OCI-LY3 (cell line): ENCODE measurements around the gene CNTNAP2.

Experiments
- H2AFZ ChIP-seq: fragments of 200-600, 300-600 bp; shearing (Covaris generic); 2 replicates; pipeline ENCODE4 v1.6.0; 2014; ENCODE audit warnings: antibody characterized with exemption, low read depth, low read length
- H3K27ac ChIP-seq: fragments of 200-600, 300-600 bp; sonication (generic); 2 replicates; pipeline ENCODE4 v1.5.1; 2014; ENCODE audit warnings: mild to moderate bottlenecking, low read length, moderate library complexity, mixed read lengths
- H3K27me3 ChIP-seq: fragments of 200-600, 300-600 bp; sonication (generic); 2 replicates; pipeline ENCODE4 v1.6.1; 2014; ENCODE audit warnings: low read depth, low read length, mixed read lengths
- H3K36me3 ChIP-seq: fragments of 200-600, 300-600 bp; sonication (generic); replicated peaks from 2 replicates; pipeline ENCODE3; 2014; ENCODE audit warnings: low read depth, low read length, mixed read lengths
- H3K4me1 ChIP-seq: fragments of 300-600, 200-600 bp; sonication (generic); 2 replicates; pipeline ENCODE4 v1.6.1; 2014; ENCODE audit warnings: low read length, mixed read lengths
- H3K4me2 ChIP-seq: fragments of 200-600, 300-600 bp; sonication (generic); 2 replicates; pipeline ENCODE4 v1.6.1; 2014; ENCODE audit warnings: low read length, mixed read lengths
- H3K4me3 ChIP-seq: fragments of 300-600, 200-600 bp; sonication (generic); 2 replicates; pipeline ENCODE4 v1.5.1; 2014; ENCODE audit warnings: antibody characterized with exemption, mild to moderate bottlenecking, low read length, moderate library complexity
- H3K79me2 ChIP-seq: fragments of 300-600, 200-600 bp; shearing (Covaris generic); 2 replicates; pipeline ENCODE4 v1.6.1; 2014; ENCODE audit warnings: mild to moderate bottlenecking, low read length, mixed read lengths
- H3K9ac ChIP-seq: fragments of 300-600, 200-600 bp; shearing (Covaris generic); 2 replicates; pipeline ENCODE4 v1.6.0; 2014; ENCODE audit warnings: mild to moderate bottlenecking, low read length, moderate library complexity
- H3K9me3 ChIP-seq: fragments of 200-600, 300-600 bp; shearing (Covaris generic); 2 replicates; pipeline ENCODE4 v1.6.1; 2014; ENCODE audit warnings: low read length, mixed read lengths; ENCODE audit not compliant: insufficient read depth
- H4K20me1 ChIP-seq: fragments of 200-600, 300-600 bp; sonication (generic); 2 replicates; pipeline ENCODE4 v1.6.1; 2016; ENCODE audit warnings: low read length, mixed read lengths; ENCODE audit not compliant: insufficient read depth
- CTCF ChIP-seq: fragments of 200-600, 300-600 bp; sonication (generic); IDR thresholded peaks from 2 replicates; pipeline ENCODE4 v1.5.1; 2014; ENCODE audit warnings: antibody characterized with exemption, low read length, low read depth
- EZH2phosphoT487 ChIP-seq: fragments of 200-600 bp; shearing (Covaris generic); IDR thresholded peaks from 2 replicates; pipeline ENCODE4 v1.6.1; 2018; ENCODE audit warnings: antibody characterized with exemption, mixed run types, low read depth

The CNTNAP2 gene

GRCh38 chr7:148079206-148080080 lies 1962.8 kb downstream of the CNTNAP2 start:
- Histone ChIP-seq H3K4me1 (no peaks in the 10 kb centered on the region), H3K4me2 (no peak overlapping the region), H3K36me3 (no peaks in the 10 kb centered on the region), H3K79me2 (no peaks in the 10 kb centered on the region), H3K9ac (no peak overlapping the region), H3K4me3 (no peak overlapping the region), H3K9me3 (no peaks in the 10 kb centered on the region), H3K27me3 (no peaks in the 10 kb centered on the region; the same call in 1 of the 2 replicates), H3K27ac (no peak overlapping the region), H2AFZ (no peak overlapping the region), H4K20me1 (no peaks in the 10 kb centered on the region)
- no peak for TF ChIP-seq EZH2phosphoT487
- TF ChIP-seq CTCF: no peak

- Histone ChIP-seq H3K27ac (no peak overlapping the region), H3K4me3 (no peak overlapping the region), H3K4me2 (no peak overlapping the region), H2AFZ (no peak overlapping the region), H3K4me1 (no peaks in the 10 kb centered on the region), H3K9me3 (no peaks in the 10 kb centered on the region), H3K36me3 (no peaks in the 10 kb centered on the region), H3K27me3 (no peaks in the 10 kb centered on the region; the same call in 1 of the 2 replicates), H3K79me2 (no peaks in the 10 kb centered on the region), H3K9ac (no peak overlapping the region), H4K20me1 (no peaks in the 10 kb centered on the region)
- no peak for TF ChIP-seq EZH2phosphoT487
- TF ChIP-seq CTCF: no peak
Observed at GRCh38 chr7:148083448-148083847, 1966.8 kb downstream of the CNTNAP2 start.

- TF ChIP-seq CTCF (peak; percentile 76), EZH2phosphoT487 (no peak)
Observed at GRCh38 chr7:148084138-148084537, 1967.5 kb downstream of the CNTNAP2 start.

GRCh38 chr7:148091882-148092281 lies 1975.3 kb downstream of the CNTNAP2 start:
- Histone ChIP-seq H3K9ac (no peak overlapping the region), H2AFZ (no peak overlapping the region), H3K4me2 (no peak overlapping the region), H3K4me1 (no peaks in the 10 kb centered on the region), H3K27me3 (no peaks in the 10 kb centered on the region; the same call in 1 of the 2 replicates), H3K27ac (no peak overlapping the region), H3K36me3 (no peaks in the 10 kb centered on the region), H3K79me2 (no peaks in the 10 kb centered on the region), H4K20me1 (no peaks in the 10 kb centered on the region), H3K9me3 (no peaks in the 10 kb centered on the region), H3K4me3 (no peak overlapping the region)
- no peak for TF ChIP-seq CTCF
- no peak for TF ChIP-seq EZH2phosphoT487

More at GRCh38 chr7:148084138-148084537, 1967.5 kb downstream of the CNTNAP2 start:
- H3K9ac ChIP-seq: no peak overlapping the region
- no peak overlapping the region for H3K4me2 ChIP-seq
- H2AFZ ChIP-seq: no peak overlapping the region
- H3K27me3 ChIP-seq: no peaks in the 10 kb centered on the region; the same call in 1 of the 2 replicates
- H3K27ac ChIP-seq: no peak overlapping the region
- no peaks in the 10 kb centered on the region for H3K9me3 ChIP-seq
- no peaks in the 10 kb centered on the region for H3K36me3 ChIP-seq
- H3K79me2 ChIP-seq: no peaks in the 10 kb centered on the region
- no peak overlapping the region for H3K4me3 ChIP-seq
- no peaks in the 10 kb centered on the region for H4K20me1 ChIP-seq
- no peaks in the 10 kb centered on the region for H3K4me1 ChIP-seq
